Mesodermal cell (in vitro differentiated cells): Measurements from ENCODE around the gene PAGE2B.
A peak's percentile ranks its signal among the peaks of the same experiment; 100 is the strongest.
"Not testable (repeated sequence)": the region's sequence is repeated elsewhere in the genome, so short reads cannot be mapped to it uniquely, and the experiment has no call there.

Experiments used
- H3K27ac ChIP-seq: 2 replicates; pipeline ENCODE4 v1.7.0; 2013; ENCODE audit warnings: mild to moderate bottlenecking, low read depth, low read length, moderate library complexity; ENCODE audit not compliant: severe bottlenecking
- H3K36me3 ChIP-seq: 2 replicates; pipeline ENCODE4 v1.7.1; 2013; ENCODE audit warnings: mild to moderate bottlenecking, low read length, moderate library complexity; ENCODE audit not compliant: control insufficient read depth, insufficient read depth
- H3K4me1 ChIP-seq: one replicate; pipeline ENCODE4 v1.7.1; 2013; ENCODE audit warnings: mild to moderate bottlenecking, low read length; ENCODE audit not compliant: insufficient read depth, control insufficient read depth, poor library complexity, severe bottlenecking
- H3K4me3 ChIP-seq: 2 replicates; pipeline ENCODE4 v1.7.0; 2013; ENCODE audit warnings: low read length, control low read depth, mild to moderate bottlenecking; ENCODE audit not compliant: insufficient read depth, poor library complexity, severe bottlenecking; ENCODE audit errors: extremely low read depth
- H3K9me3 ChIP-seq: 2 replicates; pipeline ENCODE4 v1.7.1; 2013; ENCODE audit warnings: mild to moderate bottlenecking, low read length, moderate library complexity; ENCODE audit not compliant: control insufficient read depth
- WGBS, 2 experiments: methylation state at CpG; one replicate each; pipeline ENCODE4 v1.1.5; 2013; ENCODE audit warnings: missing lambda C conversion rate in 2 of 2; ENCODE audit not compliant: insufficient coverage in 2 of 2; 5-methylcytosine and 5-hydroxymethylcytosine counted together

Gene PAGE2B

DNA sequence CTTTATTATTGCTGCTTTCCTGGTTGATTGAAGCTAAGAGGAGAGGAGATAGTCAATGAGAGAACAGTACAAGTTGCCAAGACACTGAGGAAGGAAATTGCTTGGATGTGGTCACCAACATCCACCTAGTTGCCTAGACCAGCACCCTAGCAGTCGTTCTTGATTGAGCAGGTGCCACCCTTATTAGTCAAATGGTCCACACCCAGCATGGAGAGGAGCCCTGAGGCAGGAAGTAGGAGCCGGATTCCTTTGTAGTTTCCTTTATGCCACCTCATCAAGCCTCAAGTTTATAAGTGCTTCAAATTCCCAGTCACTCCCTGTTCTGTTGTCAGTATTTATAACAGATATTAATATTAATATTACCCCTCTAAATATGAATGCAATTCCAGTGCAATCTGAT lies 33.1 kb downstream of the PAGE2B start:
- no CpG with 5 or more reads among the region's 2 CpGs for WGBS, 2 experiments
- Histone ChIP-seq H3K27ac (no peak overlapping the region), H3K4me1 (peaks cover 6% of the 10 kb centered on the region), H3K9me3 (no peaks in the 10 kb centered on the region), H3K36me3 (no peaks in the 10 kb centered on the region), H3K4me3 (no peak overlapping the region)

- H3K27ac ChIP-seq = peak overlapping the region; percentile 59
- H3K4me3 ChIP-seq = no peak overlapping the region
- H3K36me3 ChIP-seq = no peaks in the 10 kb centered on the region
- no peaks in the 10 kb centered on the region for H3K9me3 ChIP-seq
- H3K4me1 ChIP-seq = peaks cover 6% of the 10 kb centered on the region
- WGBS, 2 experiments = 82 to 100% methylated on average over 2 to 3 of the region's 7 CpGs
Observed at GRCh38 chrX:55109306-55109705, 34.5 kb downstream of the PAGE2B start.

GRCh38 chrX:55111578-55112254 lies 36.9 kb downstream of the PAGE2B start:
- Histone ChIP-seq H3K9me3 (no peaks in the 10 kb centered on the region), H3K36me3 (no peaks in the 10 kb centered on the region), H3K4me3 (no peak overlapping the region), H3K4me1 (peaks cover 10% of the 10 kb centered on the region), H3K27ac (no peak overlapping the region)
- WGBS, 2 experiments = 71% methylated on average over 2 of the region's 8 CpGs; no CpG with 5 or more reads in 1 of the 2 experiments

DNA sequence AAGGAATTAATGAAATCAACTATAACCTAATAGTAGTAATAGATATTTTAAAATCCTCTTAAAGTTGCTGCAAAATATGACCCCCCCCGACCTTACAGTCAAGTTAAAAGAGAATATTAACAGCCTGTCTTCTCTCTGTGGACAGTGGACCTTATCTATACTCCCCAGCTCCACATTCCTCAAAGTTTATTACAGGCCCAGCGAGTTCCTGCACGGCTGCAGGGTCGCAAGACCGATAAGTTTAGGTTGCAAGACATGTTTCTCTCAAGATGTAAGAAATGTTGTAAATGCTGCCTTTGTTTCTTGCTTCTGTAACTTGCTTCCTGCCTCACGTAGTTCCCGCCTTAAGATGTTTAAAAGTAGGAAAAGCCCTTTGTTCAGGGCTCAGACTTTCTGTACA lies 41.8 kb downstream of the PAGE2B start:
- WGBS, 2 experiments = 96% methylated on average over 5 of the region's 7 CpGs; no CpG with 5 or more reads in 1 of the 2 experiments
- not testable (repeated sequence) for H3K9me3 ChIP-seq

DNA sequence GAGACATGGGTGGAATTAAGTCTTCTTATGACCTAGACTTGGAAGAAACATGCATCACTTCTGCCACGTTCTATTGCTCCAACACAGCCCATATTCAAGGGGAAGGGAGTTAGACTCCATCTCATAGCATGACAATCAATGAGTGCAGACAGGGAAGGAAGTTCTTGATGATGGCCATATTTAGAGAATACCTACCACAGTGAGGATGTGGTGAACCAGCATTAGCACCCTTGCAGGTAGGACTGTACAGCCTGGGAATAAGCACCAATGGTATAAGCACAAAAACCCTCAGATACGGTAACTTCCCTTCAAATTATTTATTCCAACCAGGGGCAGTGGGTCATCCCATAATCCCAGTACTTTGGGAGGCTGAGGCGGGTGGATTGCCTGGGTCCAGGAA lies 43.7 kb downstream of the PAGE2B start:
- H3K27ac ChIP-seq = no peak overlapping the region
- H3K9me3 ChIP-seq = no peaks in the 10 kb centered on the region
- no peak overlapping the region for H3K4me3 ChIP-seq
- no peaks in the 10 kb centered on the region for H3K36me3 ChIP-seq
- peaks cover 25% of the 10 kb centered on the region for H3K4me1 ChIP-seq
- WGBS, 2 experiments = 100% methylated on average over 1 of the region's 3 CpGs; no CpG with 5 or more reads in 1 of the 2 experiments

More for the DNA sequence above, 41.8 kb downstream of the PAGE2B start:
- H3K4me1 ChIP-seq = peaks cover 25% of the 10 kb centered on the region
- H3K27ac ChIP-seq = peak overlapping the region; percentile 45
- not testable (repeated sequence) for H3K36me3 ChIP-seq, H3K4me3 ChIP-seq

DNA sequence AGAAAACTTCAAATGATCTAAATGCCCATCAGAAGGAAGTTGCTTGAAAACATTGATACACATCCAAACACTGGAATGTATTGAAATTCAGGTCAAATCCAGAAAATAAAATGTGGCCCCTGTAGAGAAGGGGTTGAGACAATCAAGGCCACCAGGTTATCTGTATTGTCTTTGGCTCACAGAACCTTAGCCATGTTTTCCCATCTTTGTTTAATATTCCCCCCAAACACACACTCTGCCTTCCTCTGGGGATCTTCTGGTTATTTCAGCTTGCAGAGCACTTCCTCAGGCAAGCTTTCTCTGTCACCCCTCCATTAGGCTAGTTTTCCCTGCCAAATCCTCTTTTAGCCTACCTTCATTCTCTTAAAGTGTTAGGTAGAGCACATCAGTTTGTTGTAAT lies 44.4 kb downstream of the PAGE2B start:
- Histone ChIP-seq H3K36me3 (no peaks in the 10 kb centered on the region), H3K9me3 (no peaks in the 10 kb centered on the region), H3K27ac (no peak overlapping the region), H3K4me1 (peaks cover 25% of the 10 kb centered on the region), H3K4me3 (no peak overlapping the region)

DNA sequence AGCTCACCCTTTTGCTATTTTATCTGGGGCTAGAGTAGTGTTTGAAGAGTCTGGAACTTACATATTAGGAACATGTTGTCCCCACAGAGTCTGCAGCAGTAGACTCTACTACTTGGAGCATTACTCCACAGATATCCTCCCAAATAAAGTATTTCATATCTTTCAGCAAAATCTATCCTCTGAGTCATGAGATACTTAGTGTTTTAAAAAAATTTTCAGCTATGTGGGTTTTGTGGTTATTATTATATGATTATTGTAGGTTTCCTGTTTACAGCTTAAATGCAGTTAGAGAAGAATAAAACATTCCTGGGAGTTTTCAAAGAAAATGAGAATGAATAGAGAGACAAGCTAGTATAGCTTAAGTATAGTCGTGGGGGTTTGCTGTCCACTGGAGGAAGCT lies 44.9 kb downstream of the PAGE2B start:
- Histone ChIP-seq H3K4me1 (peaks cover 25% of the 10 kb centered on the region), H3K27ac (no peak overlapping the region), H3K36me3 (no peaks in the 10 kb centered on the region), H3K9me3 (no peaks in the 10 kb centered on the region), H3K4me3 (no peak overlapping the region)
- no CpG with 5 or more reads among the region's 1 CpG for WGBS, 2 experiments

DNA sequence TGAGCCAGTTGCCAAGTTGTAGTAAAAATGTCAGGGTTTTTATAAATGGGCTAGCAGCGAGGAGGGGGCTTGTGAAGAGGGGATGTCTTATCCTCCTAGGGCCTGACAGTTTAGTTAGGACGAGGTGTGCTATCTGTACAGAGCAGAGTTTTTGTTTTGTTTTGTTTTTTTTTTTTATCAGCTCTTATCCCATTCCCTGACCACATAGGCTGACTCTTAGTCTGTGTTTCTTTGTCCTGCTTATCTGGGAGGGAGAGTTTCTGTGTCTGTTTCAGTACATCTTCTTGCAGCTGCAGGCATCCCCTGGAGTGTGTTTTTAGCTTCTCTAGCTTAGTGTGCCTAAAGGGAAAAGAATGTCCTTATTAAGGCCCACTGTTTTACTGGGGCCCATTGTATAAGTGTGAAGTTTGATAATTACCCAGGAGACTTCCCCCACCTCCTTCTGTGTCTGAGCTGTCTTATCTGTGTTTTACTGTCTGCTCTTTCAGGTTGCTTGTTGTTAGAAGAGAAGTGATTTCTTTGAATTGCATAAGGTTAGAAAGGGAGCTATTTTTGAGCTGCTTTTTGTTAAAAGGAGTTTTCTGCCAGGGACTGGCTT lies 46.0 kb downstream of the PAGE2B start:
- H3K4me3 ChIP-seq = no peak overlapping the region
- H3K27ac ChIP-seq = peak overlapping the region; percentile 45
- 40% methylated on average over 1 of the region's 2 CpGs; no CpG with 5 or more reads in 1 of the 2 experiments for WGBS, 2 experiments
- no peaks in the 10 kb centered on the region for H3K9me3 ChIP-seq
- H3K36me3 ChIP-seq = no peaks in the 10 kb centered on the region
- peaks cover 25% of the 10 kb centered on the region for H3K4me1 ChIP-seq

GRCh38 chrX:55123900-55124299 lies 49.1 kb downstream of the PAGE2B start:
- H3K27ac ChIP-seq = no peak overlapping the region
- WGBS, 2 experiments = 95 to 100% methylated on average over 5 to 7 of the region's 7 CpGs
- H3K36me3 ChIP-seq = no peaks in the 10 kb centered on the region
- H3K9me3 ChIP-seq = no peaks in the 10 kb centered on the region
- H3K4me3 ChIP-seq = no peak overlapping the region
- peaks cover 17% of the 10 kb centered on the region for H3K4me1 ChIP-seq

- WGBS, 2 experiments = no CpG with 5 or more reads among the region's 2 CpGs
- no peaks in the 10 kb centered on the region for H3K9me3 ChIP-seq
- H3K4me3 ChIP-seq = no peak overlapping the region
- no peak overlapping the region for H3K27ac ChIP-seq
- no peaks in the 10 kb centered on the region for H3K4me1 ChIP-seq
- no peaks in the 10 kb centered on the region for H3K36me3 ChIP-seq
Observed at GRCh38 chrX:55127692-55128091, 52.9 kb downstream of the PAGE2B start.
